Posterior vena cava (tissue), 2 donors: ENCODE measurements around the gene UBA1. TPM values are rescaled to one million over a fixed set of nuclear protein-coding genes. Genes with fewer than 3 reads are reported as not detected.

Experiments used
- DNase-seq: peaks from one replicate; pipeline ENCODE4 v3.0.0-alpha.2; 2020; ENCODE audit warnings: low spot score
- intact Hi-C, 2 donors: fragments of 100-400 bp; cut with DNase I; formaldehyde crosslinking; loops; one replicate each; pipeline versions ENCODE4 v1.14.1 to v1.14.2; 2022 to 2023
- long read RNA-seq, 2 donors: library from polyadenylated mRNA; unstranded; transcript quantifications; one replicate each; pipeline ENCODE4 v2.0.0, GENCODE V29; 2020 to 2021
- total RNA-seq, 2 donors: library from RNA; stranded (reverse); fragmentation: NEBNext Ultra II Directional; extraction: Animal tissue kit (Norgen Biotek cat#: 25700); gene quantifications; one replicate each; pipeline ENCODE4 v1.2.1, GENCODE V29; 2021
- donor health status: DM: yes; HTN: yes; CAD: no.
- donor health status: DM: yes; HTN: yes; CAD: no.

The UBA1 gene
- 100 to 1,000 TPM; 151 to 179 TPM for total RNA-seq
- long read RNA-seq, donor 1, transcript UBA1-201 (26 exons, 3,559 nt) = major isoform, 21 of 63 reads
- long read RNA-seq, donor 1, partial matches to known transcripts = 31 of 63 reads
- long read RNA-seq, donor 1, other reads (novel, unspliced or antisense) = 10 of 63 reads
- long read RNA-seq, donor 2, transcript UBA1-201 (26 exons, 3,559 nt) = major isoform, 57 of 185 reads
- long read RNA-seq, donor 2, partial matches to known transcripts = 113 of 185 reads
- long read RNA-seq, donor 2, other reads (novel, unspliced or antisense) = 11 of 185 reads

- peak; percentile 99 for DNase-seq
- intact Hi-C loops = loop anchor here in 1 of 2 donors (10.0 kb wide), 2 partner anchors 191 to 331 kb away; no protein-coding TSS in a partner anchor
Measured at GRCh38 chrX:47193475-47194193, at the start of gene UBA1. TSS of gene UBA1 (plus strand) at chrX:47193829. CDS start at chrX:47198803, 4,974 bp downstream.

- no peak for DNase-seq
- intact Hi-C loops = no loop called here
Measured at GRCh38 chrX:47143894-47144625, 49.6 kb upstream of the UBA1 start.

- intact Hi-C loops = no loop called here
- peak; percentile 98 for DNase-seq
Measured at GRCh38 chrX:47144626-47145394, 48.8 kb upstream of the UBA1 start, which contains the start of the genes NDUFB11 and RBM10. TSS of gene NDUFB11 (minus strand) at chrX:47144702. CDS start at chrX:47144679, 23 bp downstream. TSS of gene RBM10 (plus strand) at chrX:47145221. CDS start at chrX:47147482, 2,261 bp downstream.

- no peak for DNase-seq
- intact Hi-C loops = no loop called here
Measured at GRCh38 chrX:47145395-47146120, 48.1 kb upstream of the UBA1 start.

- DNase-seq = no peak
- intact Hi-C loops = no loop called here
Measured at GRCh38 chrX:47146121-47146935, 47.3 kb upstream of the UBA1 start.

GRCh38 chrX:47146936-47147859, 46.4 kb upstream of the UBA1 start:
- intact Hi-C loops = no loop called here
- DNase-seq = no peak

- no peak for DNase-seq
- intact Hi-C loops = no loop called here
Measured at GRCh38 chrX:47148946-47149345, 44.7 kb upstream of the UBA1 start.

GRCh38 chrX:47151435-47151834, 42.2 kb upstream of the UBA1 start:
- intact Hi-C loops = no loop called here
- DNase-seq = no peak

- intact Hi-C loops = no loop called here
- peak; percentile 72 for DNase-seq
Measured at GRCh38 chrX:47156611-47157520, 36.8 kb upstream of the UBA1 start.

GRCh38 chrX:47158131-47158530, 35.5 kb upstream of the UBA1 start:
- intact Hi-C loops = no loop called here
- no peak for DNase-seq

- DNase-seq = peak; percentile 48
Measured at GRCh38 chrX:47158781-47159180, 34.8 kb upstream of the UBA1 start.

GRCh38 chrX:47160781-47161180, 32.8 kb upstream of the UBA1 start:
- intact Hi-C loops = no loop called here
- peak; percentile 29 for DNase-seq

More at GRCh38 chrX:47158781-47159180, 34.8 kb upstream of the UBA1 start:
- intact Hi-C loops = no loop called here

GRCh38 chrX:47162927-47163583, 30.6 kb upstream of the UBA1 start:
- intact Hi-C loops = no loop called here
- DNase-seq = no peak

GRCh38 chrX:47164420-47164819, 29.2 kb upstream of the UBA1 start:
- intact Hi-C loops = no loop called here
- DNase-seq = no peak

GRCh38 chrX:47166126-47166525, 27.5 kb upstream of the UBA1 start:
- intact Hi-C loops = no loop called here
- peak; percentile 61 for DNase-seq
